Astrocyte of the spinal cord (primary cell): ENCODE results near the gene RNF166.

Source experiments
- DNase-seq: peaks from one replicate; pipeline ENCODE4 v3.0.0; 2011; ENCODE audit warnings: low read depth, low spot score
- H3K4me3 ChIP-seq: 2 replicates; pipeline ENCODE4 v1.5.1; 2011; ENCODE audit warnings: low read depth, mild to moderate bottlenecking, low read length, moderate library complexity
- CTCF ChIP-seq: IDR thresholded peaks from 2 replicates; pipeline ENCODE4 v1.5.1; 2012; ENCODE audit warnings: low read depth, mild to moderate bottlenecking, low read length, inconsistent platforms
- in situ Hi-C: cut with HindIII; loops from 2 replicates; pipeline ENCODE4 v1.10.0; 2017; ENCODE audit warnings: low sequenced_read_pairs

RNF166 gene

DNA sequence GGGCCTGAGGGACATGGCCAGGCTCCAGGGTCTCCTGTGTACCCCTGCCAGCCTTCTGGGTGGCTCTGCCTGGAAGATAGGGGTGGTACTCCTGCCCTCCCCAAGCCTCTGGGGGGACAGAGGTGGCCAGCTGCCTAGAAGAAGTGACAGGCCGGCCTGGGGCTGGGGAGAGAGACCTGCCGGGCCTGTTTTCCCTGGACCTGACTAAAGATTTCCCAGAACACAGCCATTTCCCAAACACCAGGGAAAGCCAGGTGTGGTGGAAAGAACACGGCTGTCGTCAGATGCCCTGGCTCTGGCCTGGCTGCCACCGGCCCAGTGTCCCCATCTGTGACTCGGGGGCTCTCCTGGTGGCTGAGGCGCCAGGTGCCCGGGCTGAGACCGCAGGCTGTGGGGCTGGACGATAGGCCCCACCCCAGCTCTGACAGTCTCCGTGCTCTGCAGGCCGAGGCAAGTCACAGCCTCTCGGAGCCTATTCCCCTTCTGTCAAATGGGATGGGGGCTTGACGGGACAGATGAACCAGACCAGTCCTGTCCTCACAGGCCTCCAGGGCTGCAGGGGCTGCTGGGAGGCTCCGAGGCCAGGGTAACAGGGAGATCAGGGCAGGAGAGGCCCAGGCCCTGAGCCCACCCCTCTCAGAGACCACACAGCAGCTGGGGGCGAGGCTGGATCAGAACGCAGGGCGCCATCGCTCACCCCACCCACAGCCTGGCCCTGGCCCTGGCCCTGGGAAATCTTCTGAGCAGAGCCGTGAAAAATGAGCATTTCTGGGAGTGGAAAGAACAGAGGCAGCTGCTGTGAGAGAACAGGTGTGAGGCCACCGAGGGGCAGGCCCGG, 33.1 kb upstream of the RNF166 start:
- DNase-seq, result no peak
- no peak overlapping the region for H3K4me3 ChIP-seq
- in situ Hi-C loops, result no loop called here
- TF ChIP-seq CTCF, result no peak

GRCh38 chr16:88738151-88739084, 32.2 kb upstream of the RNF166 start:
- no peak overlapping the region for H3K4me3 ChIP-seq
- in situ Hi-C loops, result no loop called here
- TF ChIP-seq CTCF, result no peak
- no peak for DNase-seq

DNA sequence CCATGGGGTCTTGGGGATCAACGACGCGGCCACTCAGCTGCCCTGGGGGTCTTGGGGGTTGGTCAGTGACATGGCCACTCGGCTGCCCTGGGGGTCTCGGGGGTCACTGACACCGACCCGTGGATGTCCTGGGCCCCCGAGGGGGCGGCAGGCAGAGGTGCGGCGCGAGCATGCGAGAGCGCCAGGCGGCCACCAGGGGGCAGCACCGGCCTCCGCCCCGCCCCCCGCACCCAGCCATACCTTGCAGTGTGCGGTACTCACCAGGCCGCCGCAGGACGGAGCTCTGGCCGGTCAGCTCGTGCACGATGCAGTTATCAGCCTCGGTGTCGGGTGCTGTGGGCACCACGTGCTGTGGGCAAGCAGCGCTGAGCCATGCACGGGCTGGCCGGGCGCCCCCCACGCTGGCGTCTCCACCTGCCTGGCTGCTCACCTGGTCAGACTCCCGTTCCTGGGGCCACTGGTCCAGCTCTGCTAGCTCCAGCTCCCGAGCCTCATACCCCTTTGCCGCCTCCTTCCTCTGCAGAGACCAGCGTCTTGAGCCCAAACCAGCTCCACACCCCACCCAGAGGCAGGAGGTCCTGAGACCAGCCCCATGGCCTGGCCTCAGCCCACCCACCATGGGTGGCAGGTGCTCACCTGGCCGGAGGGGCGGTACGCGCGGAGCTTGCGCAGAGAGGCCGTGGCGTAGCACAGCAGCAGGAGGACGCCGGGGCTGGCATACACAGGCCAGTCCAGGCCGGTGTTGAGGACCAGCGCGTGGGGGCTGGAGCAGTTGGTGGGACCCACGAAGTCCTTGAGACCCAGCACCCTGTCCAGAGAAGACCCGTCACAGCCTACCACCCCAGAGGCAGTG, 31.3 kb upstream of the RNF166 start:
- in situ Hi-C loops, result no loop called here
- DNase-seq, result peak; percentile 52

DNA sequence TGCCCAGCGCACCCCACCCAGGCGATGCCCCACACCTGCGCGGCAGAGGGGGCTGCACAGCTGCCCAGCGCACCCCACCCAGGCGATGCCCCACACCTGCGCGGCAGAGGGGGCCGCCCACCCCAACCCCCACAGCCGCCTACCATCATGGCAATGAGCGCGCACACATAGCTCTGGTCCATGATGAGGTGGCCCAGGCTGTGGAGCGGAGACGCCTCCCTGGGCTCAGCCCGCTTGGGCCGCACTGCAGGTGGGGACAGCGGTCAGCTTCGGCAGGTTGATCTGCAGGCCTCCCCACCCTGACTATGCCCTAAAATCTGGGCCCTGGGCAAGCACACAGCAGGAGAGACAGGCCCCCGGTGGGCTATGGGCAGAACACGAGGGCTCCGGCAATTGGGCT, 30.3 kb upstream of the RNF166 start:
- DNase-seq, result no peak
- H3K4me3 ChIP-seq, result no peak overlapping the region
- in situ Hi-C loops, result no loop called here
- TF ChIP-seq CTCF, result no peak

More for the DNA sequence above, 31.3 kb upstream of the RNF166 start:
- no peak overlapping the region for H3K4me3 ChIP-seq
- TF ChIP-seq CTCF, result peak; percentile 78

GRCh38 chr16:88736088-88736487, 29.9 kb upstream of the RNF166 start:
- H3K4me3 ChIP-seq, result no peak overlapping the region
- no peak for DNase-seq
- TF ChIP-seq CTCF, result no peak
- in situ Hi-C loops, result no loop called here

DNA sequence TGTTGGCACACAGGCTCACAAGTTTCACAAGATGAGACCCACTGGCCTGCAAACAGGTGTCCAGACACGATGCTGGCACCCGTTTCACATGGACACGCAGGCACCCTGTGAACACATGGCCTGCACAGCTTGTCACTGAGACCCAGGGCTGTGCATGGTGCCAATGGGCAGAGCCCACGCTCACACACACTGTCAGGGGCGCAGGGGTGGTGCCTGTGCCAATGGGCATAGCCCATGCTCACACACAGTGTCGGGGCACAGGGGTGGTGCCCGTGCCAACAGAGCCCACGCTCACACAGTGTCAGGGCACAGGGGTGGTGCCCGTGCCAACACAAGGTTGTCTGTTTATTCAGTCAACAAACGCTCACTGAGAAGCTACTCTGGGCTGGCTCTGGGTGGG, 29.4 kb upstream of the RNF166 start:
- H3K4me3 ChIP-seq, result no peak overlapping the region
- no peak for TF ChIP-seq CTCF
- no peak for DNase-seq
- in situ Hi-C loops, result no loop called here
